H9 (cell line): ENCODE measurements around the gene VWA5A. TPM values are rescaled to one million over a fixed set of nuclear protein-coding genes. Genes with fewer than 3 reads are reported as not detected.

Experiments
- DNase-seq: peaks from one replicate; pipeline ENCODE4 v3.0.0-alpha.2; 2017
- H2AFZ ChIP-seq: one replicate; pipeline ENCODE4 v1.6.1; 2013; ENCODE audit warnings: mild to moderate bottlenecking, low read length, control low read depth, moderate library complexity
- H2AK5ac ChIP-seq: 2 replicates; pipeline ENCODE4 v1.6.1; 2013; ENCODE audit warnings: low read length, control low read depth, mixed read lengths; ENCODE audit not compliant: insufficient read length
- H2BK120ac ChIP-seq: one replicate; pipeline ENCODE4 v1.6.1; 2013; ENCODE audit warnings: low read depth, mild to moderate bottlenecking, low read length, control low read depth, inconsistent platforms; ENCODE audit not compliant: poor library complexity, severe bottlenecking
- H2BK12ac ChIP-seq: 2 replicates; pipeline ENCODE4 v1.6.1; 2013; ENCODE audit warnings: low read length, control low read depth, mixed read lengths, low read depth; ENCODE audit not compliant: insufficient read length
- H2BK15ac ChIP-seq: 2 replicates; pipeline ENCODE4 v1.6.1; 2013; ENCODE audit warnings: low read depth, low read length, control low read depth
- H2BK20ac ChIP-seq: one replicate; pipeline ENCODE4 v1.6.1; 2013; ENCODE audit warnings: low read depth, mild to moderate bottlenecking, low read length, control low read depth, inconsistent platforms; ENCODE audit not compliant: poor library complexity, severe bottlenecking
- H2BK5ac ChIP-seq: 2 replicates; pipeline ENCODE4 v1.6.1; 2013; ENCODE audit warnings: low read length, control low read depth, mixed read lengths; ENCODE audit not compliant: insufficient read length
- H3K14ac ChIP-seq: 2 replicates; pipeline ENCODE4 v1.6.1; 2013; ENCODE audit warnings: low read length, control low read depth; ENCODE audit not compliant: insufficient read depth
- H3K18ac ChIP-seq: 2 replicates; pipeline ENCODE4 v1.6.1; 2013; ENCODE audit warnings: low read depth, mild to moderate bottlenecking, mixed read lengths, low read length, control low read depth; ENCODE audit not compliant: insufficient read length
- H3K23ac ChIP-seq: 2 replicates; pipeline ENCODE4 v1.6.1; 2013; ENCODE audit warnings: low read length, control low read depth, mixed read lengths, low read depth; ENCODE audit not compliant: insufficient read length
- H3K23me2 ChIP-seq: 2 replicates; pipeline ENCODE4 v1.6.1; 2013; ENCODE audit warnings: low read depth, mild to moderate bottlenecking, mixed read lengths, low read length, control low read depth; ENCODE audit not compliant: insufficient read length, poor library complexity, severe bottlenecking
- H3K27ac ChIP-seq: 2 replicates; pipeline ENCODE4 v1.5.1; 2013; ENCODE audit warnings: low read length, control low read depth, mixed read lengths, low read depth; ENCODE audit not compliant: insufficient read length
- H3K27me3 ChIP-seq: 2 replicates; pipeline ENCODE4 v1.6.1; 2013; ENCODE audit warnings: low read length, control low read depth, inconsistent platforms; ENCODE audit not compliant: insufficient read depth
- H3K4ac ChIP-seq: 2 replicates; pipeline ENCODE4 v1.6.1; 2013; ENCODE audit warnings: low read depth, mild to moderate bottlenecking, control low read depth, inconsistent platforms, low read length, moderate library complexity
- H3K4me1 ChIP-seq: 2 replicates; pipeline ENCODE4 v1.6.1; 2013; ENCODE audit warnings: low read length, control low read depth, inconsistent platforms; ENCODE audit not compliant: insufficient read depth
- H3K4me2 ChIP-seq: 2 replicates; pipeline ENCODE4 v1.6.1; 2013; ENCODE audit warnings: low read length, control low read depth, mixed read lengths; ENCODE audit not compliant: insufficient read length, insufficient read depth
- H3K56ac ChIP-seq: 2 replicates; pipeline ENCODE4 v1.6.1; 2013; ENCODE audit warnings: low read depth, mild to moderate bottlenecking, mixed read lengths, low read length, control low read depth; ENCODE audit not compliant: insufficient read length
- H3K79me1 ChIP-seq: 2 replicates; pipeline ENCODE4 v1.6.1; 2013; ENCODE audit warnings: low read depth, mild to moderate bottlenecking, moderate library complexity, low read length, control low read depth, inconsistent platforms; ENCODE audit not compliant: insufficient read depth, poor library complexity, severe bottlenecking
- H3K79me2 ChIP-seq: 2 replicates; pipeline ENCODE4 v1.6.1; 2013; ENCODE audit warnings: low read length, control low read depth, inconsistent platforms; ENCODE audit not compliant: insufficient read depth
- H3K9ac ChIP-seq: 2 replicates; pipeline ENCODE4 v1.6.1; 2013; ENCODE audit warnings: low read length, control low read depth, mixed read lengths; ENCODE audit not compliant: insufficient read length; ENCODE audit errors: extremely low read depth
- H3K9me3 ChIP-seq: one replicate; pipeline ENCODE4 v1.6.1; 2013; ENCODE audit warnings: low read depth, low read length, inconsistent platforms; ENCODE audit not compliant: control insufficient read depth
- H3T11ph ChIP-seq: one replicate; pipeline ENCODE4 v1.6.1; 2013; ENCODE audit warnings: mild to moderate bottlenecking, low read length, control low read depth, inconsistent platforms
- H4K20me1 ChIP-seq: one replicate; pipeline ENCODE4 v1.6.1; 2013; ENCODE audit not compliant: control insufficient read depth, insufficient read length, insufficient read depth
- H4K5ac ChIP-seq: 2 replicates; pipeline ENCODE4 v1.6.1; 2013; ENCODE audit warnings: low read depth, mild to moderate bottlenecking, mixed read lengths, low read length, control low read depth; ENCODE audit not compliant: insufficient read length
- H4K8ac ChIP-seq: replicated peaks from 2 replicates; pipeline ENCODE4 v1.6.1; 2013; ENCODE audit warnings: low read length, control low read depth, mixed read lengths, low read depth; ENCODE audit not compliant: insufficient read length
- H4K91ac ChIP-seq: 2 replicates; pipeline ENCODE4 v1.6.1; 2013; ENCODE audit warnings: low read depth, mild to moderate bottlenecking, moderate library complexity, mixed read lengths, low read length, control low read depth; ENCODE audit not compliant: insufficient read length
- H3K27ac Mint-ChIP-seq, 3 experiments: 2 replicates in 2 of 3; 3 replicates in 1 of 3; pipeline ENCODE4 v1.8.0; 2020 to 2021; ENCODE audit warnings: mixed read lengths in 3 of 3, mild to moderate bottlenecking in 1 of 3, moderate library complexity in 1 of 3
- H3K27me3 Mint-ChIP-seq: 2 replicates; pipeline ENCODE4 v1.8.0; 2021; ENCODE audit warnings: low read depth, mild to moderate bottlenecking, moderate library complexity, mixed read lengths
- H3K36me3 Mint-ChIP-seq, 3 experiments: 2 replicates in 2 of 3; 3 replicates in 1 of 3; pipeline ENCODE4 v1.8.0; 2020 to 2021; ENCODE audit warnings: low read depth in 3 of 3, mixed read lengths in 3 of 3; ENCODE audit not compliant: insufficient read depth in 1 of 3
- H3K4me1 Mint-ChIP-seq, 2 experiments: 2 replicates each; pipeline ENCODE4 v1.8.0; 2020; ENCODE audit warnings: mixed read lengths in 2 of 2
- H3K4me3 Mint-ChIP-seq, 2 experiments: 2 replicates in 1 of 2; 3 replicates in 1 of 2; pipeline ENCODE4 v1.8.0; 2020 to 2021; ENCODE audit warnings: mild to moderate bottlenecking in 2 of 2, mixed read lengths in 2 of 2, moderate library complexity in 1 of 2
- H3K9me3 Mint-ChIP-seq, 2 experiments: 2 replicates in 1 of 2; 3 replicates in 1 of 2; pipeline ENCODE4 v1.8.0; 2020; ENCODE audit warnings: mild to moderate bottlenecking in 2 of 2, mixed read lengths in 2 of 2, moderate library complexity in 1 of 2
- WGBS: extraction: QIAGEN DNeasy Blood & Tissue Kit; methylation state at CpG from one replicate; pipeline ENCODE4 v1.1.7; 2013; ENCODE audit warnings: missing lambda C conversion rate, low lambda C conversion rate, mixed read lengths; ENCODE audit not compliant: insufficient read length; ENCODE audit errors: extremely low coverage; 5-methylcytosine and 5-hydroxymethylcytosine counted together
- total RNA-seq: library from RNA; stranded (reverse); gene quantifications from 2 replicates; pipeline ENCODE4 v1.2.1, GENCODE V29; 2021
- TF ChIP-seq, protein P1 (sequence below): fragments of 200-600 bp; sonication (generic); conservative IDR thresholded peaks from 3 replicates; pipeline ENCODE4 v1.8.0; 2021; ENCODE audit warnings: antibody characterized with exemption, mild to moderate bottlenecking

VWA5A gene
- total RNA-seq, 1 experiment from 2014 or later: 15.6 TPM

GRCh38 chr11:124172101-124172500, 56.9 kb downstream of the VWA5A start:
- H2AK5ac ChIP-seq: no peak overlapping the region
- no peak overlapping the region for H4K8ac ChIP-seq
- H3K27ac ChIP-seq: no peak overlapping the region
- TF ChIP-seq, protein P1, sequence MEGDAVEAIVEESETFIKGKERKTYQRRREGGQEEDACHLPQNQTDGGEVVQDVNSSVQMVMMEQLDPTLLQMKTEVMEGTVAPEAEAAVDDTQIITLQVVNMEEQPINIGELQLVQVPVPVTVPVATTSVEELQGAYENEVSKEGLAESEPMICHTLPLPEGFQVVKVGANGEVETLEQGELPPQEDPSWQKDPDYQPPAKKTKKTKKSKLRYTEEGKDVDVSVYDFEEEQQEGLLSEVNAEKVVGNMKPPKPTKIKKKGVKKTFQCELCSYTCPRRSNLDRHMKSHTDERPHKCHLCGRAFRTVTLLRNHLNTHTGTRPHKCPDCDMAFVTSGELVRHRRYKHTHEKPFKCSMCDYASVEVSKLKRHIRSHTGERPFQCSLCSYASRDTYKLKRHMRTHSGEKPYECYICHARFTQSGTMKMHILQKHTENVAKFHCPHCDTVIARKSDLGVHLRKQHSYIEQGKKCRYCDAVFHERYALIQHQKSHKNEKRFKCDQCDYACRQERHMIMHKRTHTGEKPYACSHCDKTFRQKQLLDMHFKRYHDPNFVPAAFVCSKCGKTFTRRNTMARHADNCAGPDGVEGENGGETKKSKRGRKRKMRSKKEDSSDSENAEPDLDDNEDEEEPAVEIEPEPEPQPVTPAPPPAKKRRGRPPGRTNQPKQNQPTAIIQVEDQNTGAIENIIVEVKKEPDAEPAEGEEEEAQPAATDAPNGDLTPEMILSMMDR: no peak
- Mint-ChIP-seq H3K36me3 (peaks cover 0 to 3% (median 0%) of the 10 kb centered on the region in 3 experiments; a peak in 2 of 7 replicates), H3K9me3 (peaks cover 2% of the 10 kb centered on the region in 2 experiments; a peak in 3 of 5 replicates), H3K4me3 (no peak overlapping the region), H3K27me3 (peaks cover 50% of the 10 kb centered on the region), H3K27ac (no peak overlapping the region), H3K4me1 (peaks cover 17 to 21% of the 10 kb centered on the region in 2 experiments)
- no peak overlapping the region for H2BK12ac ChIP-seq
- H3K14ac ChIP-seq: no peak overlapping the region
- H3K79me1 ChIP-seq: no peaks in the 10 kb centered on the region
- no peaks in the 10 kb centered on the region for H3K23me2 ChIP-seq
- H2BK15ac ChIP-seq: no peak overlapping the region
- no peak overlapping the region for H4K91ac ChIP-seq
- no CpG with 5 or more reads among the region's 6 CpGs for WGBS
- no peak overlapping the region for H3K4me2 ChIP-seq
- no peak overlapping the region for H3K9ac ChIP-seq
- no peaks in the 10 kb centered on the region for H4K20me1 ChIP-seq
- H3T11ph ChIP-seq: no peak overlapping the region
- H2AFZ ChIP-seq: no peak overlapping the region
- peaks cover 24% of the 10 kb centered on the region; the same call in 1 of the 2 replicates for H3K27me3 ChIP-seq
- no peak overlapping the region for H3K23ac ChIP-seq
- H4K5ac ChIP-seq: no peak overlapping the region
- H3K18ac ChIP-seq: no peak overlapping the region
- H3K4ac ChIP-seq: no peak overlapping the region
- no peaks in the 10 kb centered on the region for H3K79me2 ChIP-seq
- H2BK5ac ChIP-seq: no peak overlapping the region
- H2BK20ac ChIP-seq: no peak overlapping the region
- no peaks in the 10 kb centered on the region for H3K9me3 ChIP-seq
- H2BK120ac ChIP-seq: no peak overlapping the region
- DNase-seq: no peak
- H3K56ac ChIP-seq: no peak overlapping the region
- no peaks in the 10 kb centered on the region for H3K4me1 ChIP-seq
